ENCODE data around the gene ADCY2. TPM values are rescaled to one million over a fixed set of nuclear protein-coding genes. Genes with fewer than 3 reads are reported as not detected.

The ADCY2 gene
- total and polyA plus RNA-seq, 2 of the 13 experiments (the other 11 are each of a cell fraction or from before 2014, with no cell fraction given): not detected

DNA sequence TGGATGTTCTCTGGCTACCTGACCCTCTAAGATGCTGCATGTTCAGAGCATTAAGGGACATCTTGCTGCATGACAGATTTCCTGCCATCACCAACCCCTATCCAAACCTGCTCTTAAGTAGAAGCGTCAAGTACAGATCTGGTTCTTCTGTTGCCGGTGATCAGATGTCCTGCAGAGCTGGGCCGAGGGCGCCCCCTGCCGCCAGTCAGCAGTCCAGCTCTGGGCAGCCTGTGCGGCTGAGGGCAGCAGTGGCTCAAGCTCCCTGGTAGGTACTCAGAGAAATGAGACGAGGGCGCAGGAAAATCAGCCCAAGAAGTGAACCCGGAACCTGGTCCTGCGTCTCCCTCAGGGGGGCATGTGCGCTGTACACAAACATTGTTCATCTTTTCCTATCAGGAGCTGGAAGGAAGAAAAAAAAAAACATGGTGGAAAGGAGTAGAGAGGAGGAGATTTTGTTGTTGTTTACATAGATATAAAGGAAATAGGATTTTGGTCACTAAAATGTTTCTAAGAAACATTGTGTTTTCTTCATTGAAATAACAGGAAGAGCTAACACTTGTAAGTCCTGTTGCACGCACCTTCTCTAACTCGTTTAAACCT lies 359.2 kb downstream of the ADCY2 start:
- peaks cover 4 to 24% of the 10 kb centered on the region in 2 experiments; a peak in 3 of 5 replicates for H3K27me3 ChIP-seq (ENCODE audit: control insufficient read depth in 1 of 2, insufficient read depth in 2 of 2, low read length in 2 of 2)
- ChIA-PET CTCF (ENCODE audit: low intra/inter-chr PET ratio, low total read pairs) (interaction anchor here (1.9 kb wide), 1 partner anchor 494 kb away, joined by 16 read pairs; no protein-coding TSS in a partner anchor), POLR2A (no interaction called here)
- TF ChIP-seq, protein P1, sequence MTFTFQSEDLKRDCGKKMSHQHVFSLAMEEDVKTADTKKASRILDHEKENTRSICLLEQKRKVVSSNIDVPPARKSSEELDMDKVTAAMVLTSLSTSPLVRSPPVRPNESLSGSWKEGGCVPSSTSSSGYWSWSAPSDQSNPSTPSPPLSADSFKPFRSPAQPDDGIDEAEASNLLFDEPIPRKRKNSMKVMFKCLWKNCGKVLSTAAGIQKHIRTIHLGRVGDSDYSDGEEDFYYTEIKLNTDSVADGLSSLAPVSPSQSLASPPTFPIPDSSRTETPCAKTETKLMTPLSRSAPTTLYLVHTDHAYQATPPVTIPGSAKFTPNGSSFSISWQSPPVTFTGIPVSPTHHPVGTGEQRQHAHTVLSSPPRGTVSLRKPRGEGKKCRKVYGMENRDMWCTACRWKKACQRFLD (CRISPR knock-in tag; IDR thresholded peaks at IDR 0.05; ENCODE audit: borderline replicate concordance): no peak
- no peak for TF ChIP-seq SP1 (IDR thresholded peaks at IDR 0.05)
- TF ChIP-seq SP1 (CRISPR knock-in tag; IDR thresholded peaks at IDR 0.05): no peak
- peak; percentile 71 for TF ChIP-seq STAG1 (CRISPR knock-in tag; IDR thresholded peaks at IDR 0.05)
- peak; percentile 56; the same call in 1 of the 2 replicates for TF ChIP-seq KDM2A (CRISPR knock-in tag; IDR thresholded peaks at IDR 0.05; ENCODE audit: borderline replicate concordance, low read depth)
- TF ChIP-seq, protein P2, sequence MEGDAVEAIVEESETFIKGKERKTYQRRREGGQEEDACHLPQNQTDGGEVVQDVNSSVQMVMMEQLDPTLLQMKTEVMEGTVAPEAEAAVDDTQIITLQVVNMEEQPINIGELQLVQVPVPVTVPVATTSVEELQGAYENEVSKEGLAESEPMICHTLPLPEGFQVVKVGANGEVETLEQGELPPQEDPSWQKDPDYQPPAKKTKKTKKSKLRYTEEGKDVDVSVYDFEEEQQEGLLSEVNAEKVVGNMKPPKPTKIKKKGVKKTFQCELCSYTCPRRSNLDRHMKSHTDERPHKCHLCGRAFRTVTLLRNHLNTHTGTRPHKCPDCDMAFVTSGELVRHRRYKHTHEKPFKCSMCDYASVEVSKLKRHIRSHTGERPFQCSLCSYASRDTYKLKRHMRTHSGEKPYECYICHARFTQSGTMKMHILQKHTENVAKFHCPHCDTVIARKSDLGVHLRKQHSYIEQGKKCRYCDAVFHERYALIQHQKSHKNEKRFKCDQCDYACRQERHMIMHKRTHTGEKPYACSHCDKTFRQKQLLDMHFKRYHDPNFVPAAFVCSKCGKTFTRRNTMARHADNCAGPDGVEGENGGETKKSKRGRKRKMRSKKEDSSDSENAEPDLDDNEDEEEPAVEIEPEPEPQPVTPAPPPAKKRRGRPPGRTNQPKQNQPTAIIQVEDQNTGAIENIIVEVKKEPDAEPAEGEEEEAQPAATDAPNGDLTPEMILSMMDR (CRISPR knock-in tag; IDR thresholded peaks at IDR 0.05): peak; percentile 89
- TF ChIP-seq, protein P3, sequence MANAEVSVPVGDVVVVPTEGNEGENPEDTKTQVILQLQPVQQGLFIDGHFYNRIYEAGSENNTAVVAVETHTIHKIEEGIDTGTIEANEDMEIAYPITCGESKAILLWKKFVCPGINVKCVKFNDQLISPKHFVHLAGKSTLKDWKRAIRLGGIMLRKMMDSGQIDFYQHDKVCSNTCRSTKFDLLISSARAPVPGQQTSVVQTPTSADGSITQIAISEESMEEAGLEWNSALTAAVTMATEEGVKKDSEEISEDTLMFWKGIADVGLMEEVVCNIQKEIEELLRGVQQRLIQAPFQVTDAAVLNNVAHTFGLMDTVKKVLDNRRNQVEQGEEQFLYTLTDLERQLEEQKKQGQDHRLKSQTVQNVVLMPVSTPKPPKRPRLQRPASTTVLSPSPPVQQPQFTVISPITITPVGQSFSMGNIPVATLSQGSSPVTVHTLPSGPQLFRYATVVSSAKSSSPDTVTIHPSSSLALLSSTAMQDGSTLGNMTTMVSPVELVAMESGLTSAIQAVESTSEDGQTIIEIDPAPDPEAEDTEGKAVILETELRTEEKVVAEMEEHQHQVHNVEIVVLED (CRISPR knock-in tag; IDR thresholded peaks at IDR 0.05; ENCODE audit: borderline replicate concordance): no peak
- no peak for TF ChIP-seq ZNF296 (CRISPR knock-in tag; conservative IDR thresholded peaks at IDR 0.05)
- TF ChIP-seq, protein P4, sequence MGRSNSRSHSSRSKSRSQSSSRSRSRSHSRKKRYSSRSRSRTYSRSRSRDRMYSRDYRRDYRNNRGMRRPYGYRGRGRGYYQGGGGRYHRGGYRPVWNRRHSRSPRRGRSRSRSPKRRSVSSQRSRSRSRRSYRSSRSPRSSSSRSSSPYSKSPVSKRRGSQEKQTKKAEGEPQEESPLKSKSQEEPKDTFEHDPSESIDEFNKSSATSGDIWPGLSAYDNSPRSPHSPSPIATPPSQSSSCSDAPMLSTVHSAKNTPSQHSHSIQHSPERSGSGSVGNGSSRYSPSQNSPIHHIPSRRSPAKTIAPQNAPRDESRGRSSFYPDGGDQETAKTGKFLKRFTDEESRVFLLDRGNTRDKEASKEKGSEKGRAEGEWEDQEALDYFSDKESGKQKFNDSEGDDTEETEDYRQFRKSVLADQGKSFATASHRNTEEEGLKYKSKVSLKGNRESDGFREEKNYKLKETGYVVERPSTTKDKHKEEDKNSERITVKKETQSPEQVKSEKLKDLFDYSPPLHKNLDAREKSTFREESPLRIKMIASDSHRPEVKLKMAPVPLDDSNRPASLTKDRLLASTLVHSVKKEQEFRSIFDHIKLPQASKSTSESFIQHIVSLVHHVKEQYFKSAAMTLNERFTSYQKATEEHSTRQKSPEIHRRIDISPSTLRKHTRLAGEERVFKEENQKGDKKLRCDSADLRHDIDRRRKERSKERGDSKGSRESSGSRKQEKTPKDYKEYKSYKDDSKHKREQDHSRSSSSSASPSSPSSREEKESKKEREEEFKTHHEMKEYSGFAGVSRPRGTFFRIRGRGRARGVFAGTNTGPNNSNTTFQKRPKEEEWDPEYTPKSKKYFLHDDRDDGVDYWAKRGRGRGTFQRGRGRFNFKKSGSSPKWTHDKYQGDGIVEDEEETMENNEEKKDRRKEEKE (IDR thresholded peaks at IDR 0.05): no peak
- no peak for TF ChIP-seq ZNF775 (CRISPR knock-in tag; IDR thresholded peaks at IDR 0.05; ENCODE audit: borderline replicate concordance)
- TF ChIP-seq, protein P5, sequence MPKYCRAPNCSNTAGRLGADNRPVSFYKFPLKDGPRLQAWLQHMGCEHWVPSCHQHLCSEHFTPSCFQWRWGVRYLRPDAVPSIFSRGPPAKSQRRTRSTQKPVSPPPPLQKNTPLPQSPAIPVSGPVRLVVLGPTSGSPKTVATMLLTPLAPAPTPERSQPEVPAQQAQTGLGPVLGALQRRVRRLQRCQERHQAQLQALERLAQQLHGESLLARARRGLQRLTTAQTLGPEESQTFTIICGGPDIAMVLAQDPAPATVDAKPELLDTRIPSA (CRISPR knock-in tag; IDR thresholded peaks at IDR 0.05; ENCODE audit: borderline replicate concordance): no peak
- TF ChIP-seq MIER2 (CRISPR knock-in tag; IDR thresholded peaks at IDR 0.05): no peak
- TF ChIP-seq, protein P6, sequence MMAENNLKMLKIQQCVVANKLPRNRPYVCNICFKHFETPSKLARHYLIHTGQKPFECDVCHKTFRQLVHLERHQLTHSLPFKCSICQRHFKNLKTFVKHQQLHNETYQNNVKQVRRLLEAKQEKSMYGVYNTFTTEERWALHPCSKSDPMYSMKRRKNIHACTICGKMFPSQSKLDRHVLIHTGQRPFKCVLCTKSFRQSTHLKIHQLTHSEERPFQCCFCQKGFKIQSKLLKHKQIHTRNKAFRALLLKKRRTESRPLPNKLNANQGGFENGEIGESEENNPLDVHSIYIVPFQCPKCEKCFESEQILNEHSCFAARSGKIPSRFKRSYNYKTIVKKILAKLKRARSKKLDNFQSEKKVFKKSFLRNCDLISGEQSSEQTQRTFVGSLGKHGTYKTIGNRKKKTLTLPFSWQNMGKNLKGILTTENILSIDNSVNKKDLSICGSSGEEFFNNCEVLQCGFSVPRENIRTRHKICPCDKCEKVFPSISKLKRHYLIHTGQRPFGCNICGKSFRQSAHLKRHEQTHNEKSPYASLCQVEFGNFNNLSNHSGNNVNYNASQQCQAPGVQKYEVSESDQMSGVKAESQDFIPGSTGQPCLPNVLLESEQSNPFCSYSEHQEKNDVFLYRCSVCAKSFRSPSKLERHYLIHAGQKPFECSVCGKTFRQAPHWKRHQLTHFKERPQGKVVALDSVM (CRISPR knock-in tag; IDR thresholded peaks at IDR 0.05): no peak

More for the DNA sequence above, 359.2 kb downstream of the ADCY2 start:
- WGBS (ENCODE audit: low lambda C conversion rate): 17% methylated on average over 13 of the region's 13 CpGs
- no peaks in the 10 kb centered on the region for H3K4me1 ChIP-seq (ENCODE audit: insufficient read depth, low read length)
- intact Hi-C loops (cut with micrococcal nuclease; ENCODE audit: unreplicated experiment): loop anchor here (2.0 kb wide), 1 partner anchor 494 kb away; no protein-coding TSS in a partner anchor
- FAIRE-seq (no peak), ATAC-seq (peak; percentile 100), DNase-seq (ENCODE audit: low spot score) (peak; percentile 11)
- H3K4me3 ChIP-seq (replicated peaks in 1 of 3; ENCODE audit: insufficient read depth in 1 of 3, low read depth in 2 of 3, low read length in 3 of 3): no peak overlapping the region
- no peak overlapping the region for H2AFZ ChIP-seq (ENCODE audit: low read length)
- H3K27ac ChIP-seq (ENCODE audit: extremely low read length, insufficient read depth, low read length): no peak overlapping the region
- BruUV-seq (replicated peaks): no TSS peak
- no peaks in the 10 kb centered on the region for H3K9me3 ChIP-seq (ENCODE audit: low read length)
- no peak overlapping the region for H3K4me2 ChIP-seq (ENCODE audit: low read depth, low read length)
- no peaks in the 10 kb centered on the region for H3K36me3 ChIP-seq (replicated peaks in 1 of 2; ENCODE audit: control insufficient read depth in 1 of 2, insufficient read depth in 2 of 2, low read length in 2 of 2)
- in situ Hi-C loops (cut with HindIII; ENCODE audit: extremely low pct_ligation_motif_present, low pct_unique_long_range_greater_than_20kb): loop anchor here (25.0 kb wide), 1 partner anchor 493 kb away; no protein-coding TSS in a partner anchor
- no peaks in the 10 kb centered on the region for H4K20me1 ChIP-seq (ENCODE audit: insufficient read depth, low read length)
- H3K9ac ChIP-seq (ENCODE audit: insufficient read depth, low read depth, low read length): no peak overlapping the region
- no peaks in the 10 kb centered on the region for H3K79me2 ChIP-seq (ENCODE audit: insufficient read depth, low read length)
